Hematopoietic multipotent progenitor cell treated with erythropoietin and hydrocortisone succinate and interleukin-3 and kit ligand, for 4 days (in vitro differentiated cells): ENCODE measurements around the gene PARVG.
"Not testable (repeated sequence)": the region's sequence is repeated elsewhere in the genome, so short reads cannot be mapped to it uniquely, and the experiment has no call there.

Source experiments
- DNase-seq: peaks from one replicate; pipeline ENCODE4 v3.0.0-alpha.2; 2015

PARVG gene

DNA sequence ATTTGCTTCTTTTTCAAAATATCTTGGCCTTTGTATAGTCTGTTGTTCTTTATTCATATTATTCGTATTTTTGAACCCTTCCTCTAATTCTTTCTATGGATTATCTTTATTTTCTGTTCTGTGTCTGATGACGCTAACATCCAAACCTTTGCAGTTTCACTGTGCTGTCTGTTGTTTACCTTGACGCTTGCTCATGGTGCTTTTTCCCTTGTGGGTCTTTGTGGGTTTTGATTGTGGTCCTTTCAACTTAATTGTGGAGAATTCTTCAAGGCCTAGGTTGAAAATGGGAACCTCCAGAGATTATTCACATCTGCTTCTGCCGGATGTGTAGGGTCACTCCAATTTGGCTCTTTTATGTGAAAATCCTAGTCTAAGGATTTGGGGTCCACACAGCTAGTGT lies 34.6 kb downstream of the PARVG start:
- no peak for DNase-seq

DNA sequence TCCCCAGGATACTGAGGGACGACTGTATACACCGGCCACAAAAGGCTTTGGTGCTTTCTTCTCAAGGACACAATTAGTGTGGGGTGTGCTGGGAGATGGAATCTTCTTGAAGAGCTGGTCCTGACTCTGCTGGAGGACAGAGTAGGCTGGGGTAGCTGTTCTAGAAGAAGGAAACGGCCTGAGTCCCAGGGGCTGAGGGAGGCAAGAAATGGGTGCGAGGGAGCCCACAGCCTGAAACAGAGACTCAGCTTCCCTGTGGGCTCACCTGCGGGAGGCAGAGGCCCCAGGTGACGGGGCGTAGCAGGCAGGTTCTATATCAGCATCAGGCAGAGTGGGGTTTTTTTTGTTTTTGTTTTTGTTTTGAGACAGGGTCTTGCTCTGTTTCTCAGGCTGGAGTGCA lies 36.6 kb downstream of the PARVG start:
- no peak for DNase-seq

DNA sequence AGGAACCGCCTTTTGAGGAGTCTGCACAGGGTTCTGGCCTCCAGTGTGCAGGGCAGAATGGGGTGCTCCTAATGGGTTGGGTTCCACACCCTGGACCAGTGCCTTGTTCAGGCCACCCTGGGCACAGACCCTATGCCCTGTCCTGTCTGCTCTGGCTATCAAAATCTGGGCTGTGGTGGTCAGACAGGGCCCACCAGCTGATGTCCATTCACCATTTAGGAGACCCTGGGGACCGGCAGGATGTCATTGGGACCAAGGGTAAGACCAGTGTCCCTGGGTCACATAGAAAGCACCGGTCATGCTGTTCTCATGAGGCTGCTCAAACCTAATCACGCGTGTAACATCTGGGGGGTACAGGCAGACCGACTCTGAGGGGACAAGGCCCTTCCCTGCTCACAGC lies 37.3 kb downstream of the PARVG start:
- DNase-seq = no peak

DNA sequence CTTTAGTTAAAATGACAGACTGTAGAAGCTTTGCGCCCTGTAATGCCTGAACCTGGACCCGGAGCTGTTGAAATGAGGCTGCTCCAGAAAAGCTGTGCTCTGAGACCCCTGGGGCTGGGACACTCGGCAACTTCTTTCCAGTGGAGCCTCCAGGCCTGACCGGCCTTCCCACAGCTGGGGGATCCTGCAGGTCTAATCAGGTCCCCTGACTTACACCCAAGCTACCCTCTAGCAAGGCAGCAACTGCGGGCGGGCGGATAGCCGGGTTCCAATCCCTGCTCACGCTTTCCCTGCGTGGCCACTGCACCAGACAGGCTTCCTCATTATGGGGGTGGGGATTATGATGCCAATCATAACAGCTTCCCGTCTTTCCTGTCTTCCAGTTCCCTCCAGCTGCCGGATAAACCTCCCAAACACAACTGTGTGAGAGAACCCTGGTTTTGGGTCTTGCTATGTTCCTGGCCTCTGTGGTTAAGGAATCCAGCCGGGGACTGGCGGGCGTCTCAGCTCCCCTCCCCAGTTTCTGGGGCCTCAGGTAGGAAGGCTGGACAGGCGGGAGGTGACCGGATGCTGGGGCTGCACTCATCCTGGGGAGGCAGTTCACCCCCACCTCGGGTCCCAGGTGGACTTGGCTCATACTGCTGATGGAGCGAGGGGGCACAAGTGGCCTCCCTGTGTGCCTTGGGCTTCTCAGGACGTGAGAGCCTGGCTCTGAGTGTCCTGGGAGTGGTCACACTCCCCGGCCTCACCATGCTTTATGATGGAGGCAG lies 38.6 kb downstream of the PARVG start:
- DNase-seq = no peak

DNA sequence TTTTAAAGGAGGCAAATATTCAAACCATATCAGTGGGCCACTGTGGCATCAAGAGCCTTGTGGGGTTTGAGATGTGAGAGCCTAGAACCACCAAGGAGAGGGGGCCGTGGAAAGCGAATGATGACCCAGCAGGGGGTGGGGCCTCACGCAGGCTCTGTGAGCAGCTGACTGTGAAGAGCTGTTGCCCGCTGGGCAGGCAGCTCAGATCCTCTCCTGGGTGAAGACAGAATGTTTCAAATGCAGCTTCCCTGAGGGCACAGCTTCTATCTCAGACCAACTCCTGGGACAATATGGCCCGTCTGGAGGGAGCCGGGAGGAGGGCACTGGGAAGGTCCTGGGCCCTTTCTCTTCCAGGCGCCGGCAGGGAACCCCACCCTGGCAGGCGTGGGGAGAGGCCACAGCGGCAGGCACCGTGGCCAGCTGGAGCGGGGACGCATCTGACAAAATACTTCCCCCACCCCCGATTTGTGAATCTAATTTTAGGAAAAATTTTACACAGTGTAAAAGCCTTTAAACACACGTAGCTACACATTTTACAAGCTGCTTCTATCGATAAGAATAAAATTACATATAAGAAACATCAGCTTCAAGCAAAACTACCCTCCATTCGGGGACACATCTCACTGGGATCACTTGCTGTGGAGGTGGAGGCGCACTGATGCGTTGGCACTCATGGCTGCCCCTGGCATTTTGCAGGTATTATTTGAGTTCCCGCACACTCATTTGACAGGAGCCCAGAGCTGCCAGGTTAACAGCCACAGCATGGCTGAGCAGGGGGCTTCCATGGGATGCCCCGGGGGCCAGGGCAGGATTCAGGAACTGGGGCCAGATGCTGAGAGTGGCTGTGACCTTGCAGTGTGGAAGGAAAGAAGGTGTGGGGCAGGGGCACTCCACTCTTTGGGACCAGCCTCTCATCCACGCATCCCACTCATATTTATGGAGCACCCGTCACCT lies 40.3 kb downstream of the PARVG start:
- no peak for DNase-seq

DNA sequence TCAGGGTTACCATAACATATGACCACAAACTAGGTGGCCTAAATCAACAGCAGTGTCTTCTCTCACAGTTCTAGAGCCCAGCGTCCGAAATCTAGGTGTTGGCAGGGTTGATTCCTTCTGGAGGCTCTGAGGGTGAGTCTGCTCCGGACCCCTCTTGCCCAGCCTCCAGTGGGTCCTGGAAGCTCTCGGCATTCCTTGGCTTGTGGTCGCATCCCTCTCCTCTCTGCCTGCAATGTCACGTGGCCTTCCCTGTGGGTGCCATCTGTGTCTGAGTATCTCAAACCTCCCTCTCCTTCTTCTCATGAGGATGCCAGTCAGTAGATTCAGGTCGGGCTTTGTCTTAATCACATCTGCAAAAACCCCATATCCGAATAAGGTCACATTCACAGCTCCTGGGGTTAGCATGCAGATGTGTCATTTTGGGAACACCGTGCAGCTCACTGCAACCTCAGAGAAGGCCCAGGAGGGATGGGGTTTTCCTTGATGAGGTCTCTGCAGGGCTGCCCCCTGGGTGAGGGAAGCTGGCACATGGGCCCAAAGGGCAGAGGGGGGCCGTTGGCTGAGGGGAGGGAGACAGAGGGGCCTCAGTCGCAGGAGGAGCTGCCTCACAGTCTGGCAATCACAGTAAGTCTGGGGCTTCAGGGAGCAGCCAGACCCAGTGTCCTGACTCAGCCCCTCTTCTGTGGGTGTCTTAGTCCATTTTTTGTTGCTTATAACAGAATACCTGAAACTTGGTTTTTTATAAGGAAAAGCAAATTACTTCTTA lies 41.2 kb downstream of the PARVG start:
- DNase-seq = no peak

DNA sequence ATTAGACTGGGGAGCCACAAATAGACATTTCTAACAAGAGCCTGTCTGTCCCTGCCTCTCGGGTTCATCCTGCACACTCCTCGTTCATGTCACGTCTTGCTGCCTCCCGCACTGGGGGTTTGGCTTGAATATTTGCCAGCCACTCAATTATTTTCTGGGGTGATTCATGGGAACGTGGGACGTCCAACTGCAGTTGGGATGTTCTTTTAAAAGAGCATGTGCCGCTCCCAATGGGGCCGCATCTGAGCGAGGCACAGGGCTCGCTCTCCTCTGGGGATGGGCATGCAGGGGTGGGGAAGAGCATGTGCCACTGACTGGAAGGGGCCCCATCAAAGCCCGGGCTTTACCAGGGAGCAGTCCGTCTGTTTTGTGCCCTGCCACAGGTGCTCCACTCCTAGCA lies 43.4 kb downstream of the PARVG start:
- DNase-seq = no peak

DNA sequence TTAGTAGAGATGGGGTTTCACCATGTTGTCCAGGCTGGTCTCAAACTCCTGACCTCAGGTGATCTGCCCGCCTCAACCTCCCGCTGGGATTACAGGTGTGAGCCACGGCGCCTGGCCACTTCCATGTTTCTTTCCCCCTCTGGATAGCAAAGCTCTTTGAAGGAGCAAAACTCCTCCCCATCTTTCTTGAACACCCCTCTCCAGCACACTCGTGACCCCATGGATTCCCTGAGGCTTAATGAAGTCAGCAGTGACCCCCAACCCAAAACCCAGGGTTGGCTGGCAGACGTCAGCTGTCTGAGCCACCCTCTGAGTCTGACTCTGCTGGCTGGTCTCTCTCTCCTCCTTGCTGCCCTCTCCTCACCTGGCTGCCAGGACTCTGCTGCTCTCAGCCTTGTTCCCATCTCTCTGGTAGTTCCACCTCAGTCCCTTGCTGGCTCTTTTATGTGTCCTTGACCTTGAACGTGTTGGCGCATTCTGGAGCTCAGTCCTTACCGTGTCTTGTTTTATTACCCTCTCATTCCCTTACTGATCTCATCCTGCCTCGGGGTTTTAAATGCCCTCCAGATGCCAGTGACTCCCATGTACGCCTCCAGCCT lies 44.5 kb downstream of the PARVG start:
- no peak for DNase-seq

DNA sequence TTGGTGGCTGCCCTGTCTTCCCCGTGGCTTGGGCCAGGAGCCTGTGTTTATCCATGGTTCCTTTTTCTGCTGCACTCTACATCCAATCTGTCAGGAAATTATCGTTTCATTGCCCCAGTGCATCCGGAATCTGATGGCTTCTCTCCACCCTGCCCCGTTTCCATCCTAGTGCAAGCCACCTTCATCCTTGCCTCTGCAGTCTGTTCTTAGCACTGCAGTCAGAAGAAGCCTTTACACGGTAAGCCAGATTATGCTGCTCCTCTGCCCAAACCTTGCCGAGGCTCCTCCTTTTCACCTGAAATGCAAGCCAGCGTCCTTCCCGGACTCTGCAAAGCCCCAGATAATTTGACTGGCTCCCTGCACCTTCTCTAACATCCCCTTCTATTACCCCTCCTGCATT lies 45.1 kb downstream of the PARVG start:
- no peak for DNase-seq

DNA sequence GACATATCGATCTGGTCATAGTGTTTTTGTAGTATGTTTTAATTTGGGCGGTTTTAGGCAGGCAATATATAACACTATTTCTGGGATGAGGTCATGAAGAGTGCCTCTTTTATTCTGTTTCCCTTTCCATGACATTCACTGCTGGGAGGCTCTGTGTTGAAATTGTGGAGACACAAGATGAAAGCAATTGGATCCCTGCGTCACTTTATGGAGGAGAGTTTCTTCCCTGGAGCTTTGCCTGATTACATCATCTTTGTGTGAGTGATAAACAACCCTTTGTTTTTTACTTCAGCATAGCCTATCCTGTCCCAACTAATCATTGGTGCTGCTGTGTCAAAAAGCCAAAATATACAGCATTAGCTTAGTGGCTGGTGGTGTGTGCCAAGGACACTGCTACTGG lies 48.6 kb downstream of the PARVG start:
- DNase-seq = no peak

DNA sequence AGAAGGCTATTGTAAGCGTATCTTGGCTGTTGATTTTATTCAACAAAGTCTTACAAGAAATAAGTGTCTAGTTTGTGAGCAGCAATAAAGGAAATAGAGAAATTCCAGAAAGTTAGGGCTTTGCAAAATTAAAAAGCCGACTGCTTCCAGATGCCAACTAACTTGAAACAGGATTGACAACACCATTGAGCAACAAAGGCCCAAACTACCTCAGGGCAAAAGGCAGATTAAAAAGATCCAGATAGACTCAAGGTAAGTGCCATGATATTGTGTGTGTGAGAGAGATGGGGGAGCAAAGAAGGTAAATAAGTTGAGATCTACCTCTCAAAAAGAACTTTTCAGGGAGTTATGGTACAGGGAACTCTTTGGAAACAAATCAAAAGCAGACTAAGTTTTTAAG lies 49.1 kb downstream of the PARVG start:
- no peak for DNase-seq

DNA sequence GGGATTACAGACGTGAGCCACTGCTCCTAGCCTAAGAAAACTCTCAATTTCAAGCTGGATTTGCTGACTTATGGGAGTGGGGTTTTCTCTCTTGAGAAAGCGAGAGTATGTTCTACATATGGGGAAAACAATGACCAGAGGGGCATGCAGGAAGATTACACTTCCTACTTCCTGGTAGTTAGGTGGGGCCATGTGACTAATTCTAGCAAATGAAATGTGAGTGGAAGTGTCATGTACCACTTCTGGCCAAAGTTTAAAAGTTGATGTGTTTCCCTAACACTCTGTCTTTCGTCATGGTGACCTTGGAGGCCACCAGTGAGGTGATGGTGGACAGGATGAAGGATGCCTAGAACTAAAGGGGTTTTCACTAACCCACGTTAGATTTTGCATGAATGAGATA lies 50.5 kb downstream of the PARVG start:
- peak; percentile 18 for DNase-seq

DNA sequence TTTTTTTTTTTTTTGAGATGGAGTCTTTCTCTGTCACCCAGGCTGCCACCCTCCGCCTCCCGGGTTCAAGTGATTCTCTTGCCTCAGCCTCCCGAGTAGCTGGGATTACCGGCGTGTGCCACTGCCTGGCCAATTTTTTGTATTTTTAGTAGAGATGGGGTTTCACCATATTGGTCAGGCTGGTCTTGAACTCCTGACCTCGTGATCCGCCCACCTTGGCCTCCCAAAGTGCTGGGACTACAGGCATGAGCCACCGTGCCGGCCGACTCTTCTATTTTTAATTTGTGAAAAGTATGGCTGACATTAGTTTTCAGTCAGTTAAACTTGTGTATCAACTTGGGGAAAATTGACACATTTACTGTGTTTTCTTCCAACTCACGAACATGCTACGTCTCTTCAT lies 53.6 kb downstream of the PARVG start:
- DNase-seq = not testable (repeated sequence)

DNA sequence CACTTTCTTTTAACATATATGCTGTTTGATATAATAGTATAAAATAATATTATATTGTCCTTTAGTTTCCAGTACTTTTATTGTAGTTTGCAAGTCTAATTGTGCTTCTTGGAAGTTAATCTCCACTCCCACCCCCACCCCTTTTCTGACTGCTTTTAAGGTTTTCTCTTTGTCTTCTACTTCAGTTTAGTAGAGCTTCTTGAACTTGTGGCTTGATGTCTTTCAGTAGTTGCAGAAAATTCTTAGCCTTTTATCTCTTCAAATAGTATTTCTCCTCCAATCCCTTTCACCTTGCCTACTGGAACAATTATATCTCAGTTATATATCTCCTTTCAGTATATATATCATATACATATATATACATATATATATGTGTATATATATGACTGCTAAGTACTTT lies 56.6 kb downstream of the PARVG start:
- DNase-seq = no peak

DNA sequence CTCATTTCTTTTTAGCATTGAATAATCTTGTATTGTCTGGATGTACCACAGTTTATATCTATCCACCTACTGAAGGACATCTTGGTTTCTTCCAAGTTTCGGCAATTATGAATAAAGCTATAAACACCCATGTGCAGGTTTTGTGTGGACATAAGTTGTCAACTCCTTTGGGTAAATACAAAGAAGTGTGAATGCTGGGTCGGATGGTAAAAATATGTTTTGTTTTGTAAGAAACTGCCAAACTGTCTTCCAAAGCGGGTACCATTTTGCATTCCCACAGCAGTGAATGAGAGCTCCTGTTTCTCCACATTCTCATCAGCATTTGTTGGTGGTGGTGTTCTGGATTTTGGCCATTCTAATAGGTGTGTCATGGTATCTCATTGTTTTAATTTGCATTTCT lies 60.4 kb downstream of the PARVG start:
- not testable (repeated sequence) for DNase-seq

DNA sequence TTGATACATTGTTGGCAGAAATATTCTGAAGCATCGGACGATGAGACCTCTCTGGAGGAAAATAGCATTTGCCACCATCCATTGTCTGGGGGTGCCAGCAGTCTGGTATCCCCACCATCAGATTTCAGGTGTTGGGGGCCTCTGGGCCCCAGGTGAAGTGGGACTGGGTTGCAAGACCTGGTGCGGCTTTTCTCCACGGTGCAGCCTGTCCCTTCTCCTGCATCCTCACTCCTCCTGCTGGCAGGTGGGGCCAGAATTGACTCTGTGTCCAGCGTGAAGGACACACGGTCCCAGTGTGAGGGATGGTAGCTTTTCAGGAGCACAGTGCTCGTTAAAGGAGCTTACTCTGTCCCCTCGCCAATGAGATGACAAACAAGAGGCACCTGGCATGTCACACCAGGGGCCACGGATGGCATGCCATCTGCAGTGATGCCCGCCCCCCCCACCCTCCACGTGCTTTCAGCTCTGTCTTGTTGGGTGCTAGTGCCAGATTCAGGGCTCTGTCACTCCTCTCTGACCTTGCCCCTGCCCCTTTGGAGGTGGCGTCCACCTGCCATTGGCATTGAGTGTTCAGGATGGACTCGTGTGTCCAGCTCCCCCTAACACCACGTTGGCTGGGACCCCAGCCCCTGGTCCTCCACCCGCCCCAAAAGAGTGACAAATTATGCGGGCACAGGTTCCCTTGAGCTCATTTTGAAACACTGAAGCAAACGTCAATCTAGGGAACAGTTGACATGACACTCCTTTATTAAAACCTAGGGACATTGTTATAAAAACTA lies 62.4 kb downstream of the PARVG start:
- no peak for DNase-seq

DNA sequence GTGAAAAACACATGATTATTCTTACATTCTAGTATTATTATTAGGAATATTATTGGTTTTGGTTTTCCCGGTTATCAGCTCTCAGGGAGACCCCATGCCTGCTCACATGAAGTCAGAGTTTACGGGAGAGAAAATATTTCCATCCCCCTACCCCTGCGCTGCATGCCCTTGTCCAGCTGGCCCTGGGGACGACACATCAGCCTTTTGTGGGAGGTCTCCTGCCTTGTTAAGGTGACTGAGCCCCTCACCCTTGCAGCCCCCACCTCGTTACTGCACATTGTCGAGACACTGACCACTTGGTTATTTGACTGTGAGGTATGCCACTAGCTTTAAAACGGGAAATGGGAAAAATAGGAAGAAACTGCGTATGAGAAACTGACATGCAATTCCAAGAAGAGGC lies 63.0 kb downstream of the PARVG start:
- DNase-seq = no peak

DNA sequence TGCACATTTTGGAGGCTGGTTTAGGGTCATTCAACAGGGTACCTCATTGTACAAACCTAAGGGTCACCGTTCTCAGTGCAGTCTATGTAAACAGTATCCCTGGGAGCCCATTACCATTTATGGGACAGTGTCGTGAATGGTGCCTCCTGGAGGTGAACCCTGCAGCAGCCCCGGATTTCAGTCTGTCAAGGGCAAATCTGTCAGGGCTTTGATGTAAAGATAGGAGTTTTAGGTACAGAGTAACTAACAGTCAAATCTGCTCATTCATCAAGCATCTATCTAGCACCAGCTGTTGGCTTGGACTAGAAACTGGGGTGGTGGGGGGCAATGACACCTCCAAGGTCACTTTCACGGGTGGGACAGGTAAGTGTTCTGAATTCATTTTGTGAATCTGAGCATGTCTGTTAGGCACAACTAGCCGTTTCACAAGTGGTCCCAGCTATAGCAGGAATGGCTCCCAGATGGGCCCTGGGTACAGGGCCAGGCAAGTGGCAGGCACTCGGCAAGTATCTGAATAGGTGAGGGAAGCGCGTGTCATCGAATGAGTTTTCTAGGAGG lies 63.6 kb downstream of the PARVG start:
- no peak for DNase-seq

DNA sequence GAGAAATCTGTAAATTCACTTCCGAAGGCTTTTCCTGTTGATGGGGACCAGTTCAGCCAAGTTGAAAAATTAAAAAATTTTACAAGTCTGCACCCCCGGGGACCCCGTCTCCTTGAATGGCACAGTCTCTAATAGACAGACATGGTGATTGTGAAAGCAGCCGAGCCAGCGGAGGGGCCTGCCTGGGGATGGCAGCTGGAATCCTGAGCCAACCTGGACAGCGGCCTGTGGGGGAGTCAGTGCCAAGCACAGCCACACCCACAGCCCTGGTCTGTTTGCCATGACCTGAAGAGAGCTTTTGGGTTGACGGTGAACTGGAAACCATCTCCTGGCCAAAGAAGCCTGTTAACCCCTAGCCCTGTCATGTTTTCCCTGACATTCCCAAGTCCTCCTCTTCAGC lies 64.7 kb downstream of the PARVG start:
- no peak for DNase-seq

DNA sequence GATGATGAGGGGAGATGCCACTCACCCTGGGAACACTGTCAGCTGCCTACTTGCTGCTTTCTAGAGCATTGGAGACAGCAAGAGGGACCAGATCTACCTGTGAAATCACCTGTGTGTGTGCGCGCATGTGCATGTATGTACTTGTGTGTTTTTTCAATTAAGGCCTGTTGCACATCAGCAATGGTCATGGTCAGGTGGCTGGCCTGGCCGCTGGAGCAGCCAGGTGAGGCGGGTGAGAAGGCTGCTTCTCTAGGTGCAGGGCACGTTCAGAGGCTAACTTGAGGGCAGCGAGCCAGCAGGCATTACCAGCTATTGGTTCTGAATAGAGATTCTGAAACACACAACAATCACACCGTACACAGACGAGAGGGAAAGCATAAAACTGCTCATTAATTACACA lies 65.1 kb downstream of the PARVG start:
- DNase-seq = no peak

DNA sequence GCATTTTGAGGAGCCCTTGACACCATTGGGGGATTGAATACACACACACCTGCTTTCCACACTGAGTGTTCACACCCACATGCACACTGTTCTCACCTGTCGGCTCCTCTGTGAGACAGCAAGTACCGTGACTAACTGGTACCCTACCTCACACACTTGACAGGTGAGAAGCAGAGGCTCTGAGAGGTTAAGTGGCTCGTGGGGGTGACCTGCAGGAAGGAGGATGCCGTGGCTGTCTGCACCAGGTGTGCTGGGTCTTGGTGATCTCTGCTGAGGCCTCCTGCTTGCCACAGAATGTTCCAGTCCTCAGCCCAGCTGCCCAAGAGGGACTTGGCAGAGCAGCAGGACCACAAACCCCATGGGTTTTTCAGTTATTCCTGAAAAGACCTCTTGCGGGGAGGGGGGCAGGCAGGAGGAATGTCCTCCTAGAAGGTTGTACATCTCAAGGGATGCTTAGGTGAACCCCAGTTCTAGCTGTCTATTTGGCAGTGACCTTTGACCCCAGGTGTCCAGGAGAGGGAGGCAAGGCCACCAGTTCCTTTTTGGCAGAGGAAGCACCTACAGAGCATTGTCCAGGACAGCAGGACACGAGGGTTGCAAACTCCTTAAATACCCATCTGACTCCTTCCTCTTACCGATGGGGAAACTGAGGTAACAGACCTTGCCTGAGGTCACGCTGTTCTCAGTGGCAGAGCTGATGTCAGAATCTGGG lies 66.0 kb downstream of the PARVG start:
- no peak for DNase-seq
